ENCODE measurements around the gene SPAG17.

GRCh38 chr1:118097622-118098348, 87.2 kb downstream of the SPAG17 start:
- TF ChIP-seq, protein P1, sequence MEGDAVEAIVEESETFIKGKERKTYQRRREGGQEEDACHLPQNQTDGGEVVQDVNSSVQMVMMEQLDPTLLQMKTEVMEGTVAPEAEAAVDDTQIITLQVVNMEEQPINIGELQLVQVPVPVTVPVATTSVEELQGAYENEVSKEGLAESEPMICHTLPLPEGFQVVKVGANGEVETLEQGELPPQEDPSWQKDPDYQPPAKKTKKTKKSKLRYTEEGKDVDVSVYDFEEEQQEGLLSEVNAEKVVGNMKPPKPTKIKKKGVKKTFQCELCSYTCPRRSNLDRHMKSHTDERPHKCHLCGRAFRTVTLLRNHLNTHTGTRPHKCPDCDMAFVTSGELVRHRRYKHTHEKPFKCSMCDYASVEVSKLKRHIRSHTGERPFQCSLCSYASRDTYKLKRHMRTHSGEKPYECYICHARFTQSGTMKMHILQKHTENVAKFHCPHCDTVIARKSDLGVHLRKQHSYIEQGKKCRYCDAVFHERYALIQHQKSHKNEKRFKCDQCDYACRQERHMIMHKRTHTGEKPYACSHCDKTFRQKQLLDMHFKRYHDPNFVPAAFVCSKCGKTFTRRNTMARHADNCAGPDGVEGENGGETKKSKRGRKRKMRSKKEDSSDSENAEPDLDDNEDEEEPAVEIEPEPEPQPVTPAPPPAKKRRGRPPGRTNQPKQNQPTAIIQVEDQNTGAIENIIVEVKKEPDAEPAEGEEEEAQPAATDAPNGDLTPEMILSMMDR (conservative IDR thresholded peaks at IDR 0.05 in 1 of 2, IDR thresholded peaks at IDR 0.05 in 1 of 2; ENCODE audit: low read depth in 1 of 2, low read length in 2 of 2) = no peak
- TF ChIP-seq EZH2 (IDR thresholded peaks at IDR 0.05; ENCODE audit: low read length, missing control alignments) = no peak
